Measurements from ENCODE around the gene SMYD4.

SMYD4 gene

GRCh38 chr17:1730326-1731193 is 99.1 kb downstream of the SMYD4 start:
- no peak for DNase-seq (ENCODE audit: low read depth in 2 of 2)

GRCh38 chr17:1729966-1730325 is 99.8 kb downstream of the SMYD4 start:
- no peak for DNase-seq (ENCODE audit: low read depth in 2 of 2)
